GM18511 (cell line): ENCODE results near the gene USP54.

ENCODE experiments used
- ATAC-seq: cut with Tn5 transposase; IDR thresholded peaks from one replicate; pipeline ENCODE4 v1.9.1; 2021; ENCODE audit warnings: mild to moderate bottlenecking, moderate library complexity; ENCODE audit not compliant: unreplicated experiment

The USP54 gene

GRCh38 chr10:73529089-73529832 lies 61.9 kb downstream of the USP54 start:
- no peak for ATAC-seq

- ATAC-seq: no peak
These were observed 68.9 kb downstream of the USP54 start for GRCh38 chr10:73522263-73522662.

- ATAC-seq: no peak
These were observed 71.8 kb downstream of the USP54 start for GRCh38 chr10:73519336-73519735.

GRCh38 chr10:73517166-73517888 lies 73.8 kb downstream of the USP54 start:
- ATAC-seq: no peak

- no peak for ATAC-seq
These were observed 78.9 kb downstream of the USP54 start for GRCh38 chr10:73512207-73512743.

- ATAC-seq: no peak
These were observed 81.4 kb downstream of the USP54 start for GRCh38 chr10:73509695-73510094.

- ATAC-seq: no peak
These were observed 84.7 kb downstream of the USP54 start for GRCh38 chr10:73506491-73506890.

GRCh38 chr10:73506074-73506473 lies 85.1 kb downstream of the USP54 start:
- ATAC-seq: no peak

GRCh38 chr10:73503037-73503436 lies 88.1 kb downstream of the USP54 start:
- ATAC-seq: no peak

GRCh38 chr10:73501651-73502050 lies 89.5 kb downstream of the USP54 start:
- ATAC-seq: no peak

- no peak for ATAC-seq
These were observed 93.5 kb downstream of the USP54 start for GRCh38 chr10:73497623-73498022.

GRCh38 chr10:73495884-73496674 lies 95.1 kb downstream of the USP54 start, which contains the start of gene PPP3CB:
TSS of gene PPP3CB (minus strand) at chr10:73496024. CDS start at chr10:73495889, 135 bp downstream.
- ATAC-seq: peak; percentile 69

- peak; percentile 93 for ATAC-seq
These were observed 95.8 kb downstream of the USP54 start for GRCh38 chr10:73495226-73495883.

- ATAC-seq: peak; percentile 0
These were observed 96.3 kb downstream of the USP54 start for GRCh38 chr10:73494877-73495225.

- ATAC-seq: no peak
These were observed 96.9 kb downstream of the USP54 start for GRCh38 chr10:73494213-73494612.

GRCh38 chr10:73493781-73494180 lies 97.4 kb downstream of the USP54 start:
- no peak for ATAC-seq

GRCh38 chr10:73486601-73487000 lies 104.5 kb downstream of the USP54 start:
- no peak for ATAC-seq

GRCh38 chr10:73485320-73485719 lies 105.8 kb downstream of the USP54 start:
- ATAC-seq: no peak

- ATAC-seq: no peak
These were observed 111.0 kb downstream of the USP54 start for GRCh38 chr10:73480158-73480557.

GRCh38 chr10:73478636-73479035 lies 112.5 kb downstream of the USP54 start:
- ATAC-seq: no peak

GRCh38 chr10:73471226-73471625 lies 119.9 kb downstream of the USP54 start:
- ATAC-seq: no peak
